Sigmoid colon (tissue), 7 donors: ENCODE results near the gene BIN1. TPM values are rescaled to one million over a fixed set of nuclear protein-coding genes. Genes with fewer than 3 reads are reported as not detected.

Experiments
- DNase-seq: peaks from one replicate; pipeline ENCODE4 v3.0.0-alpha.2; 2019
- H3K27ac ChIP-seq, 4 donors: fragments of 200-600 bp; sonication (generic); one replicate each; pipeline ENCODE4 v1.5.1; 2016 to 2019; ENCODE audit warnings: mild to moderate bottlenecking in 1 of 4
- H3K27me3 ChIP-seq, 3 donors: fragments of 200-600 bp; sonication (generic); one replicate each; pipeline ENCODE4 v1.5.1; 2019; ENCODE audit warnings: mild to moderate bottlenecking in 1 of 3
- H3K36me3 ChIP-seq, 4 donors: fragments of 200-600 bp; sonication (generic); one replicate each; pipeline ENCODE4 v1.5.1; 2016 to 2019
- H3K4me1 ChIP-seq, 4 donors: fragments of 200-600 bp; sonication (generic); one replicate each; pipeline ENCODE4 v1.5.1; 2017 to 2019
- H3K4me3 ChIP-seq, 4 donors: fragments of 200-600 bp; sonication (generic); one replicate each; pipeline ENCODE4 v1.5.1; 2017 to 2019; ENCODE audit warnings: mild to moderate bottlenecking in 2 of 4, moderate library complexity in 1 of 4
- H3K9me3 ChIP-seq, 4 donors: fragments of 200-600 bp in 3 of 4; sonication (generic) in 3 of 4; one replicate each; pipeline versions ENCODE4 v1.5.1 to v1.6.1; 2013 to 2019
- CTCF ChIP-seq, 4 experiments: fragments of 450-650 bp in 3 of 4; fragments of 200-600 bp in 1 of 4; IDR thresholded peaks; one replicate each; pipeline ENCODE4 v1.5.1; 2016 to 2019; ENCODE audit warnings: antibody characterized with exemption in 4 of 4, mild to moderate bottlenecking in 3 of 4, moderate library complexity in 2 of 4
- EP300 ChIP-seq, 4 donors: sonication (generic); formaldehyde crosslinking; IDR thresholded peaks; one replicate each; pipeline ENCODE4 v1.6.1; 2017; ENCODE audit warnings: antibody characterized with exemption in 4 of 4
- POLR2A ChIP-seq, 2 donors: fragments of 450-650 bp; IDR thresholded peaks; one replicate each; pipeline ENCODE4 v1.6.1; 2016; ENCODE audit warnings: antibody characterized with exemption in 2 of 2, mild to moderate bottlenecking in 2 of 2, moderate library complexity in 2 of 2
- POLR2AphosphoS5 ChIP-seq, 4 donors: sonication (generic); formaldehyde crosslinking; IDR thresholded peaks; one replicate each; pipeline ENCODE4 v1.6.1; 2017; ENCODE audit warnings: antibody characterized with exemption in 4 of 4
- WGBS, 2 donors: extraction: QIAGEN DNeasy Blood & Tissue Kit; methylation state at CpG; one replicate each; pipeline ENCODE4 v1.1.7; 2013; 5-methylcytosine and 5-hydroxymethylcytosine counted together
- intact Hi-C: fragments of 100-400 bp; cut with DNase I; formaldehyde crosslinking; loops from one replicate; pipeline ENCODE4 v1.15.1; 2023
- polyA plus RNA-seq, 3 donors: library from polyadenylated mRNA; stranded (reverse); fragments of 200-250 nt; gene quantifications; one replicate each; pipeline ENCODE4 v1.2.3, GENCODE V29; 2013
- total RNA-seq, 4 donors: library from RNA; depleted of rRNA; stranded (reverse); fragments of >200 nt; gene quantifications; one replicate each; pipeline ENCODE4 v1.1.0, GENCODE V29; 2016
- donor health status: healthy with polysubstance abuse.
- donor health status: Bipolar disorder and iron deficiency.
- donor health status: healthy.

BIN1 gene
- total and polyA plus RNA-seq, 7 donors: 20.3 to 57.9 (median 38.2) TPM

GRCh38 chr2:127081826-127082633, 24.9 kb downstream of the BIN1 start:
- Histone ChIP-seq H3K4me3 (no peak overlapping the region), H3K4me1 (peaks cover 0 to 55% (median 50%) of the 10 kb centered on the region in 4 donors), H3K27me3 (no peaks in the 10 kb centered on the region), H3K36me3 (no peaks in the 10 kb centered on the region), H3K27ac (peak overlapping the region; percentile 8 to 77 (median 45)), H3K9me3 (no peaks in the 10 kb centered on the region)
- DNase-seq: no peak
- intact Hi-C loops: no loop called here
- WGBS, 2 donors: 45 to 80% methylated on average over 28 of the region's 28 CpGs
- TF ChIP-seq EP300 (IDR thresholded peaks at IDR 0.05) (no peak), CTCF (IDR thresholded peaks at IDR 0.05) (no peak), POLR2A (IDR thresholded peaks at IDR 0.05) (no peak), POLR2AphosphoS5 (IDR thresholded peaks at IDR 0.05) (no peak)

- intact Hi-C loops: no loop called here
- H3K4me1 ChIP-seq: peaks cover 0 to 48% (median 45%) of the 10 kb centered on the region in 4 donors
- H3K9me3 ChIP-seq: no peaks in the 10 kb centered on the region
- peak overlapping the region in 2 of 4 donors; percentile 59 to 77 for H3K27ac ChIP-seq
- no peaks in the 10 kb centered on the region for H3K36me3 ChIP-seq
- 47 to 49% methylated on average over 24 of the region's 24 CpGs for WGBS, 2 donors
- no peaks in the 10 kb centered on the region for H3K27me3 ChIP-seq
- no peak for DNase-seq
- H3K4me3 ChIP-seq: no peak overlapping the region
- TF ChIP-seq EP300 (IDR thresholded peaks at IDR 0.05) (no peak), CTCF (IDR thresholded peaks at IDR 0.05) (no peak), POLR2AphosphoS5 (IDR thresholded peaks at IDR 0.05) (no peak), POLR2A (IDR thresholded peaks at IDR 0.05) (no peak)
Measured at GRCh38 chr2:127080938-127081755, 25.8 kb downstream of the BIN1 start.

- TF ChIP-seq POLR2A (IDR thresholded peaks at IDR 0.05): no peak
- TF ChIP-seq POLR2AphosphoS5 (IDR thresholded peaks at IDR 0.05): no peak
- TF ChIP-seq EP300 (IDR thresholded peaks at IDR 0.05): no peak
- TF ChIP-seq CTCF (IDR thresholded peaks at IDR 0.05): no peak
- no peaks in the 10 kb centered on the region for H3K36me3 ChIP-seq
- H3K27ac ChIP-seq: peak overlapping the region in 2 of 4 donors; percentile 59 to 77
- no peak overlapping the region for H3K4me3 ChIP-seq
- intact Hi-C loops: no loop called here
- no peak for DNase-seq
- no peaks in the 10 kb centered on the region for H3K9me3 ChIP-seq
- no peaks in the 10 kb centered on the region for H3K27me3 ChIP-seq
- 36 to 55% methylated on average over 14 of the region's 14 CpGs for WGBS, 2 donors
- peaks cover 0 to 41% (median 37%) of the 10 kb centered on the region in 4 donors for H3K4me1 ChIP-seq
Measured at GRCh38 chr2:127080226-127080937, 26.6 kb downstream of the BIN1 start.

GRCh38 chr2:127079358-127079920, 27.5 kb downstream of the BIN1 start:
- intact Hi-C loops: no loop called here
- WGBS, 2 donors: 93% methylated on average over 6 of the region's 6 CpGs
- H3K27ac ChIP-seq: no peak overlapping the region
- H3K36me3 ChIP-seq: no peaks in the 10 kb centered on the region
- peaks cover 0 to 31% (median 28%) of the 10 kb centered on the region in 4 donors for H3K4me1 ChIP-seq
- no peak for TF ChIP-seq POLR2A (IDR thresholded peaks at IDR 0.05)
- no peak for TF ChIP-seq CTCF (IDR thresholded peaks at IDR 0.05)
- no peak for TF ChIP-seq POLR2AphosphoS5 (IDR thresholded peaks at IDR 0.05)
- TF ChIP-seq EP300 (IDR thresholded peaks at IDR 0.05): no peak
- no peaks in the 10 kb centered on the region for H3K27me3 ChIP-seq
- no peaks in the 10 kb centered on the region for H3K9me3 ChIP-seq
- no peak for DNase-seq
- H3K4me3 ChIP-seq: no peak overlapping the region
